GM18508 (cell line): ENCODE data around the gene GPR108.
"Not testable (repeated sequence)": the region's sequence is repeated elsewhere in the genome, so short reads cannot be mapped to it uniquely, and the experiment has no call there.

Experiments
- ATAC-seq: cut with Tn5 transposase; IDR thresholded peaks from one replicate; pipeline ENCODE4 v1.9.1; 2021; ENCODE audit warnings: moderate number of reproducible peaks; ENCODE audit not compliant: insufficient read depth, unreplicated experiment

GPR108 gene

GRCh38 chr19:6710273-6711077 lies 26.9 kb downstream of the GPR108 start:
- no peak for ATAC-seq

GRCh38 chr19:6709549-6709948 lies 27.8 kb downstream of the GPR108 start:
- no peak for ATAC-seq

DNA sequence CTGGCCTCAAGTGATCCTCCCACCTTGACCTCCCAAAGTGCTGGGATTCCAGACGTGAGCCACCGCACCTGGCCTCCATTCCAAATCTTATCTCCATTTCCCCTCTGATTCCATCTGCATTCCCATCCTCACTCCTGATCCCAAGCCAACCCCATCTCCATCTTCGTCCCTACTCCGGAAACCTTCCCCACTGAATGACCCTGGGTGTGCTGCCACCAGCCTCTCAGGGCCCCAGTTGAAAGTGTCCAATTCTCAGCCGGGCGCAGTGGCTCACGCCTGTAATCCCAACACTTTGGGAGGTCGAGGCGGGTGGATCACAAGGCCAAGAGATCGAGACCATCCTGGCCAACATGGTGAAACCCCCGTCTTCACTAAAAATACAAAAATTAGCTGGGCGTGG lies 28.5 kb downstream of the GPR108 start:
- ATAC-seq, result not testable (repeated sequence)

GRCh38 chr19:6708346-6708745 lies 29.0 kb downstream of the GPR108 start:
- ATAC-seq, result no peak

DNA sequence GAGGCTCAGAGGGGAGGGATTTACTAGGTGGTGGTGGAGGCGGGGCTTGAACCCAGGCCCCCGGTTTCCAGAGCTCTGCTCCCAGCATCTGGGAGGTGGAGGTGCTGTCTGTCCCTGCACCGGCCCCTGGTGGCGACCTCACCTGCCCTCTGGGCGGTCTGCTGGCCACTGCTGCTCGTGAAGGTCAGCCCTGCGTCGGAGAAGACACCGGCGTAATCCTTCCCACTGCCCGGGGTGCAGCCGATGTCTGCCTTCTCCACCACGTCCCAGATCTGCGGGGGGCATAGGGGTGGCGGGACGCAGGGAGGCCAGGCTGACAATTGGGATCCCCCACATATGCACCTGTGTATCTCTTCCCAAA lies 29.7 kb downstream of the GPR108 start:
- ATAC-seq, result no peak

DNA sequence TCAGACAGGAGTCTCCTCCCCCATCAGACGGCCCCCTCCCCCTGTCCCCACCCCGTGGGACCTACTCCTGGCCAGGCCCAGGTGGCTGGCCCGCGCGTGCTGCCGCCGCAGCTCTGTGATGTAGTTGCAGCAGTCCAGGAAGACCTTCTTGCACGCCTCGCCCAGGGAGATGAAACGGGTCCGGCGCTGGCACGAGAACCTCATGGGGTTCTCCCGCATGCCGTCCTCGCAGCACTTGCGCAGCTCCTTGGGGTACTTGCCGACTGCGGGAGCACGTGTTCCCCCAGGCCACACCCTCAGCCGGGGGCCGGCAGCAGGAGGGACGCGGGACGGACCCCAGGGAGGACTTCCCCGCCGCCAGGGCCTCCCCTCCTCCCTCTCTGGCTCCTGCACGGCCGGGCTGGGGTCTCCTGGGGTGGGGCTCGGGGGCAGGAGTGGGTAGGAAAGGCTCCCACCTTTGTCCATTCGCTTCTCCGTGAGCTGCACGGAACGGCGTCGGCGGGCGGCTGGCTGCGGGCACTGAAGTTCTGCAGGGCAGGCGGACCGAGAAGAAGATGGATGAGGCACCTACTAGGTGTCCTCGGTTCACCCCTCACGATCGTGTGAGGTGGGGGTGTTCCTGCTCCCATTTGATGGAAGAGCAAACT lies 30.2 kb downstream of the GPR108 start:
- ATAC-seq, result no peak

GRCh38 chr19:6706633-6706958 lies 30.8 kb downstream of the GPR108 start:
- ATAC-seq, result no peak

DNA sequence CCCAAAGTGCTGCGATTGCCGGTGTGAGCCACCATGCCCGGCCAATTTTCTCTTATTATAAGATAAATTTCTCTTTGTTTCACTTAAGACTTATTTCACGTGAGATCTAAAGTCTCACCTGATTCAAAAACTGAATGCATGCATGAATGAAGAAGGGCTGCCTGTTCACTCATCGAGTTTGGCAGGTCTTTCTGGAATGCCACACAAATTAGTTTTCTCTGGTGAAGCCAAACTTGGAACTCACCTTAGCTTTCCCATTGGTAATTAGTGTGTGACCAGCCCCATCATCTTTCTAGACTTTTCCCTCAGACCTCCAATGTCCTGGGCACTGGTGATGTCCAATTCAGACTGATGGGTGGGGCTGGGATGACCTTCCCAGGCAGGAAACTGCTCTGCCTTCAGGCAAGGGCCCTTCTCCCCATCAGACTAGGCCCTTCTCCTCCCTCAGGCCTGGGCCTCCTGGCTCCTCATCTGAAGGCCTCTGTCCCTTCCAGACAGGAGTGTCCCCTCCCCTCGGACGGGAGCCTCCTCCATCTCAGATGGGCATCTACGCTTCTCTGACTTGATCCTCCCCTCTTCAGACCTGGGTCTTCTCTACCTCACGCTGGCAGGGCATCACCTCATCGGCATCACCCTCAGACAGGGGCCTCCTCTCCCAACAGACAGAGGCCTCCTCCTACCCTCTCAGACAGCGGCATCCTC lies 31.3 kb downstream of the GPR108 start:
- no peak for ATAC-seq

DNA sequence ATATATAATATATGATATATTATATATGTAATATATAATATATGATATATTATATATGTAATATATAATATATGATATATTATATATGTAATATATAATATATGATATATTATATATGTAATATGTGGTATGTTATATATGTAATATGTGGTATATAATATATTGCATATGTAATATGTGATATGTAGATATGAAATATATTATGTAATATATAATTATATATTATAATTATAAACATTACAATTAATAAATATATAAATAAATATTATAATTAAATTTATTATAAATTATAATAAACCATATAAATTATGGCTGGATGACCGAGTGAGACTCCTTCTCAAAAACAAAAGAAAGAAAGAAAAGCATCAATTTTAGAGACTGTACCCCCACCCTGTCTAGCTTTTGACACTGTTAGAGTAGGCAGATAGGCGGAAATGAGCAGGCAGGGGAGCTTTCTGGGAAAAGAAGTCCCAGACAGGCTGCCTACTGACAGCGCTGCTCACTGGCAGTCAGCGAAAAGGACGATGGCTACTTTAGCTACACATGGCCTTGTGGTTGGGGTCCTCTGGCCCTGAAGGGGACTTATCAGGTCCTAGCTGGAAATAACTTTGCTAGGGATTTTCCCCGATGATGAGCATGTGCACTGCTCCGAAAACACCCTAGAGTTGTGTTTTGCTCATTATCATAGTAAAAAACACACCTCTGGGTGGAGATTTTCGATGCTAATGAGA lies 36.6 kb downstream of the GPR108 start:
- no peak for ATAC-seq

- no peak for ATAC-seq
Measured at GRCh38 chr19:6699935-6700334, 37.4 kb downstream of the GPR108 start.

- ATAC-seq, result no peak
Measured at GRCh38 chr19:6697291-6697690, 40.1 kb downstream of the GPR108 start.

DNA sequence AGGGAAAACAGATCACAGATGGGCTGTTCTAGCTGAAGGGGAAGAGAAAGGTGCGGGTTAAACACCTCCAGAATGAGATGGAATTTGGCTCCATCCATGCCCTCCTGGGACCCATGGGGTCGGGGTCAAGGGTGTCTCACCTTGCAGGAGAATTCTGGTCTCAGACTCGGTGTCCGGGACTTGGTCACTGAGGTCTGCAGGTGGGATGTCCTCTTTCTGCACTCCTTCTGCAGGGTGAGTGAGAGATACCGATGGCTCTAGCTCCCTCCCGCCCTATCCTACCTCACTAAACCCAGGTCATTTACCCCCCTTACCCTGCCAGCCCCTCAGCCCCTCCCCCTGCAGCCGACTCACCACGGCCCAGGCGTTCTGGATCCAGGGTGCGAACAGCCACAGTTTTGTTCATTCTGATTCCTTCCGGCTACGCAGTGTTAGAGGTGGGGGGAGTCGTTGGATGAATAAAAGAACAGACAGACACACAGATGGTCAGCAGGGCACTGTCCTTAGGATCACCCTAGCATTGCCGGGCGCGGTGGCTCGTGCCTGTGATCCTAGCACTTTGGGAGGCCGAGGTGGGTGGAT lies 41.0 kb downstream of the GPR108 start:
- no peak for ATAC-seq

DNA sequence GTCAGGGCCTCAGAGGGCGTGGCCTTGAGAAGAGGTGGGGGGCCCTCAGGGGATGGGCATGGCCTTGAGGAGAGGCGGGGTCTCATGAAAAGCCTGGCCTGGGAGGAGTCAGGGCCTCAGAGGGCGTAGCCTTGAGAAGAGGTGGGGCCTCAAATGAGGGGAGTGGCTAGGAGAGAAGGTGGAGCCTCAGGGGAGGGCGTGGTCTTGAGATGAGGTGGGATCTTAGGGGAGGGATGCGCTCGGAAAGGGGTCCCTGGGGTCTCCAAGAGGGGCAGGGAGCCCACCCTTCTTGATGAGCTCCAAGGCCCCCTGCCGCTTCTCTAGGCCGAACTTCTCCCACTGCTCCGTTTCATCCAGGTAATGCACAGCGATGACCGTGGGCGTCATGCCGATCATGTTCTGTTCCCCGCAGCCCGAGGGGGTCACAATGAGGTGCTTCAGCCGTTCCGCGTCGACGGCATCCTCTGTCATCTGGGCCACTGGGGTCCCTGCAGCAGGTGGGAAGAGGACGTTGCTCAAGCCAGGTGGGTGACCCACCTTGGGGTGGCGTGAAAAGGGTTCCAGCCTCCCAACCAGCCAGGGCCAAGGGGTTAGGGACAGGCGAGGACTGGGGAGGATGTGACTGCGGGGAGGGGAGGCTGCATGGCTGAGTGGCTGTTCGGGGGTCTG lies 43.1 kb downstream of the GPR108 start:
- no peak for ATAC-seq

GRCh38 chr19:6693681-6694080 lies 43.7 kb downstream of the GPR108 start:
- ATAC-seq, result no peak

GRCh38 chr19:6693056-6693471 lies 44.3 kb downstream of the GPR108 start:
- no peak for ATAC-seq

GRCh38 chr19:6692027-6692426 lies 45.4 kb downstream of the GPR108 start:
- no peak for ATAC-seq

- no peak for ATAC-seq
Measured at GRCh38 chr19:6691342-6691741, 46.0 kb downstream of the GPR108 start.

DNA sequence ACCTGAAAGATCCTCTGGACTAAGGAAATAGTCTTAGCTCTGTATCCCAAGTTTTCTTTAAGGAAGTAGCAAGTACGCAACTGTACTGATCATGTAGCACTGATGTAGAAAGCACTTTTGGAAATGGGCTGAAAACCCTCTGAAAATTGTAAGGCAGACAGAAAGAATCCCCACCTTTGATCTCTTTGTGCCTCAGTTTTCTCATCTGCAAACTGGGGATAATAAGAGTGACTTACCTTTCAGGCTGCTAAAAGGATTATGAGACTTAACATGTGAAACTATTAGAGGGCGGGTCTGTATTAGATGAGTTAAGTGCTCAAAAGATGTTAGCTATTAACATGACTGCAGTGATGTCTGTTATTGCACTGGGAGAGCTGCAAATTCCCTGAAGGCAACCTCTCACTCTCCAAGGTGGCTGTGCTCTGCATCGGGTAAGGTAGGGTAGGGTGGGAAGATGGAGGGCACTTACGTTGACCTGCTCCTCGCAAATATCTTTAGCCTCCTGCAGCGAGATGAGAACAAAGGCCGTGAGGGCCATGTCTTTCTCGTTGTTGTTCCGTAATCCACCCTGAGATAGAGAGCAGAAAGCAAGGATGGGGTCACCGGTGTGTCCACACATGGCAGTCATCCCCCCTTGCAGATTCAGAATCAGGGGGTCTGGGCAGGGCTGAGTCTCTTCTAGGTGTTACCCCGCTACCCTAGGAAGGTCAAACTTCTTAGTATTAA lies 47.1 kb downstream of the GPR108 start:
- ATAC-seq, result no peak

DNA sequence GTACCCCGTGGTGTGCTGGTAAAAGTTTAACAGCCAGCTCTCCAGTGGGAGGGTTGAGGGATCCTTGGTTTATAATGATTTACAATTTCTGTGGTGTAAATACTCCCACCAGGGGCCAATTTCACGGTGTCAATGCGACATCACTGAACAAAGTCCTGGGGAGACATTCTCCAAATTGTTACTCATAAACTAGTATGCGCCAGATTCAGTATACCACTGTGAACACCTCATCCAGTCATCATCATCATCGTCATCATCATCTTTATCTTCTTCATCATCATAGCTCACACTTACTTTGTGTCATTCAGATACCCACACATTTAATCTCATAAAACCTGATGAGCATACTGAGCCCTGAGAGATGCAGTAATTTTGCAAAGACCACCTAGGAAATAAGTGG lies 50.3 kb downstream of the GPR108 start:
- no peak for ATAC-seq
